Left ventricle myocardium inferior (tissue), 1 donor: ENCODE data around the gene TET1. TPM values are rescaled to one million over a fixed set of nuclear protein-coding genes. Genes with fewer than 3 reads are reported as not detected.
"Not testable (repeated sequence)": the region's sequence is repeated elsewhere in the genome, so short reads cannot be mapped to it uniquely, and the experiment has no call there.

ENCODE experiments used
- DNase-seq: peaks from one replicate; pipeline ENCODE4 v3.0.0-alpha.2; 2020
- H3K27ac ChIP-seq: fragments of 200-600 bp; replicated peaks from 2 replicates; pipeline ENCODE4 v1.8.0; 2021
- H3K27me3 ChIP-seq: fragments of 200-600 bp; 2 replicates; pipeline ENCODE4 v1.8.0; 2021; ENCODE audit warnings: low read depth
- H3K36me3 ChIP-seq: fragments of 200-600 bp; 2 replicates; pipeline ENCODE4 v1.8.0; 2021
- H3K4me1 ChIP-seq: fragments of 200-600 bp; 2 replicates; pipeline ENCODE4 v1.8.0; 2021
- H3K4me3 ChIP-seq: fragments of 200-600 bp; 2 replicates; pipeline ENCODE4 v1.8.0; 2021; ENCODE audit warnings: mild to moderate bottlenecking, moderate library complexity
- H3K9me3 ChIP-seq: fragments of 200-600 bp; replicated peaks from 2 replicates; pipeline ENCODE4 v1.8.0; 2021
- intact Hi-C: fragments of 100-400 bp; cut with micrococcal nuclease; formaldehyde crosslinking; loops from one replicate; pipeline ENCODE4 v1.11.0; 2022
- total RNA-seq: library from RNA; stranded (reverse); fragmentation: NEBNext Ultra II Directional; extraction: Animal tissue kit (Norgen Biotek cat#: 25700); gene quantifications from one replicate; pipeline ENCODE4 v1.2.1, GENCODE V29; 2021
- TF ChIP-seq, protein P1 (sequence below): fragments of 200-600 bp; IDR thresholded peaks from 2 replicates; pipeline ENCODE4 v1.8.0; 2021; ENCODE audit warnings: antibody characterized with exemption, mild to moderate bottlenecking, borderline replicate concordance
- donor health status: DM: no; HTN: yes; CAD: no; lungs with severe emphysema.

The TET1 gene
- total RNA-seq, 1 donor from 2014 or later: 2.2 TPM

DNA sequence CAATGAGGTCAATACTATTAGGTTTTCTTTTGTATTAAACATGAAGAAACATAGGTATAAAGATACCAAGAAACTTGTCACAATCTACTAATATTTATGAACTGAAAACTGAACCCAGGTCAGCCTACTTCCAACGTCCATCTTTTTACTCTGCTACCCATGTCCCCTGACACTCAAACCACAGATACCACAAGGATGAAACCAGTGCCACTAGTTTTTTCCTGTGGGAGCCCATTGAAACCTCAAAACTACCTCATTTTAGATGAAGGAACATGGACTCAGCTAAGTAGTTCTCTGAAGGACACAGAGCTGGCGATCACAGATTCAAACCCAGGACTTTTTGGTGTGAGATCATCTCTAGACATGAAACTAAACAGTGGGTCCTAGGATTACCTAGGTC lies 6.8 kb downstream of the TET1 start:
- intact Hi-C loops: no loop called here
- TF ChIP-seq, protein P1, sequence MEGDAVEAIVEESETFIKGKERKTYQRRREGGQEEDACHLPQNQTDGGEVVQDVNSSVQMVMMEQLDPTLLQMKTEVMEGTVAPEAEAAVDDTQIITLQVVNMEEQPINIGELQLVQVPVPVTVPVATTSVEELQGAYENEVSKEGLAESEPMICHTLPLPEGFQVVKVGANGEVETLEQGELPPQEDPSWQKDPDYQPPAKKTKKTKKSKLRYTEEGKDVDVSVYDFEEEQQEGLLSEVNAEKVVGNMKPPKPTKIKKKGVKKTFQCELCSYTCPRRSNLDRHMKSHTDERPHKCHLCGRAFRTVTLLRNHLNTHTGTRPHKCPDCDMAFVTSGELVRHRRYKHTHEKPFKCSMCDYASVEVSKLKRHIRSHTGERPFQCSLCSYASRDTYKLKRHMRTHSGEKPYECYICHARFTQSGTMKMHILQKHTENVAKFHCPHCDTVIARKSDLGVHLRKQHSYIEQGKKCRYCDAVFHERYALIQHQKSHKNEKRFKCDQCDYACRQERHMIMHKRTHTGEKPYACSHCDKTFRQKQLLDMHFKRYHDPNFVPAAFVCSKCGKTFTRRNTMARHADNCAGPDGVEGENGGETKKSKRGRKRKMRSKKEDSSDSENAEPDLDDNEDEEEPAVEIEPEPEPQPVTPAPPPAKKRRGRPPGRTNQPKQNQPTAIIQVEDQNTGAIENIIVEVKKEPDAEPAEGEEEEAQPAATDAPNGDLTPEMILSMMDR: no peak
- Histone ChIP-seq H3K27ac (no peak overlapping the region), H3K36me3 (no peaks in the 10 kb centered on the region), H3K27me3 (peaks cover 32% of the 10 kb centered on the region), H3K4me1 (peaks cover 12% of the 10 kb centered on the region), H3K4me3 (no peak overlapping the region), H3K9me3 (no peaks in the 10 kb centered on the region)
- no peak for DNase-seq

DNA sequence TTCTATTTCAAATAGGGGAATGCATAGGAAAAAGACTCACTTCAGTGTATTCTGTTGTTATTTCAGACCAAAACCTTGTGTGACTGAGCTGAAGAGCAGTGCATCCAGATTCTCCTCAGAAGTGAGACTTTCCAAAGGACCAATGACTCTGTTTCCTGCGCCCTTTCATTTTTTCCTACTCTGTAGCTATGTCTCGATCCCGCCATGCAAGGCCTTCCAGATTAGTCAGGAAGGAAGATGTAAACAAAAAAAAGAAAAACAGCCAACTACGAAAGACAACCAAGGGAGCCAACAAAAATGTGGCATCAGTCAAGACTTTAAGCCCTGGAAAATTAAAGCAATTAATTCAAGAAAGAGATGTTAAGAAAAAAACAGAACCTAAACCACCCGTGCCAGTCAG lies 12.0 kb downstream of the TET1 start:
- H3K4me1 ChIP-seq: no peaks in the 10 kb centered on the region
- intact Hi-C loops: no loop called here
- no peak overlapping the region for H3K27ac ChIP-seq
- H3K4me3 ChIP-seq: no peak overlapping the region
- TF ChIP-seq, protein P1: no peak
- no peaks in the 10 kb centered on the region for H3K9me3 ChIP-seq
- no peak for DNase-seq
- H3K36me3 ChIP-seq: no peaks in the 10 kb centered on the region
- H3K27me3 ChIP-seq: no peaks in the 10 kb centered on the region

DNA sequence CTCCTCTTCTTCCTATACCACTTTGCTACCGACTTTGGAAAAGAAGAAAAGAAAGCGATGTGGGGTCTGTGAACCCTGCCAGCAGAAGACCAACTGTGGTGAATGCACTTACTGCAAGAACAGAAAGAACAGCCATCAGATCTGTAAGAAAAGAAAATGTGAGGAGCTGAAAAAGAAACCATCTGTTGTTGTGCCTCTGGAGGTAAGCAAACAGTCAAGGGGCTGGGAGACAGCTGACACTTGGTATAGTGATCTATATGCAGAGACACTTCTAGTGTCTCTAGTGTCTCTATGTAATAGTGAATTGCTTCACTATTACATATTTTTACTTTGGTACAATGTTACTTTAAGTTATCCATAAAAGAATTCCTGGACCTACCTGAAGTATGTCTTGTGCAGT lies 13.9 kb downstream of the TET1 start:
- no peaks in the 10 kb centered on the region for H3K4me1 ChIP-seq

DNA sequence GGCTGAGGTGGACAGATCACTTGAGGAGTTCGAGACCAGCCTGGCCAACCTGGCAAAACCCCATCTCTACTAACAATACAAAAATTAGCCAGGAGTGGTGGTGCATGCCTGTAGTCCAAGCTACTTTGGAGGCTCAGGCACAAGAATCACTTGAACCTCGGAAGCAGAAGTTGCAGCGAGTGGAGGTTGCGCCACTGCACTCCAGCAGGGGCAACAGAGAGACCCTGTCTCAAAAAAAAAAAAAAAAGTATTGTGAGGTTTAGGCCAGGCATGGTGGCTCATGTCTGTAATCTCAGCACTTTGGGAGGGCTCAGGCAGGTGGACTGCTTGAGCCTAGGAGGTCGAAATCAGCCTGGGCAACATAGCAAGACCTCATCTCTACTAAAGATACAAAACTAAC lies 16.0 kb downstream of the TET1 start:
- Histone ChIP-seq H3K4me1 (no peaks in the 10 kb centered on the region), H3K4me3 (no peak overlapping the region), H3K9me3 (no peaks in the 10 kb centered on the region), H3K27me3 (no peaks in the 10 kb centered on the region), H3K36me3 (no peaks in the 10 kb centered on the region), H3K27ac (no peak overlapping the region)
- TF ChIP-seq, protein P1: no peak
- intact Hi-C loops: no loop called here
- no peak for DNase-seq

More for the DNA sequence above, 13.9 kb downstream of the TET1 start:
- intact Hi-C loops: no loop called here
- Histone ChIP-seq H3K9me3 (no peaks in the 10 kb centered on the region), H3K4me3 (no peak overlapping the region), H3K27me3 (no peaks in the 10 kb centered on the region), H3K27ac (no peak overlapping the region), H3K36me3 (no peaks in the 10 kb centered on the region)
- no peak for DNase-seq
- TF ChIP-seq, protein P1: no peak

DNA sequence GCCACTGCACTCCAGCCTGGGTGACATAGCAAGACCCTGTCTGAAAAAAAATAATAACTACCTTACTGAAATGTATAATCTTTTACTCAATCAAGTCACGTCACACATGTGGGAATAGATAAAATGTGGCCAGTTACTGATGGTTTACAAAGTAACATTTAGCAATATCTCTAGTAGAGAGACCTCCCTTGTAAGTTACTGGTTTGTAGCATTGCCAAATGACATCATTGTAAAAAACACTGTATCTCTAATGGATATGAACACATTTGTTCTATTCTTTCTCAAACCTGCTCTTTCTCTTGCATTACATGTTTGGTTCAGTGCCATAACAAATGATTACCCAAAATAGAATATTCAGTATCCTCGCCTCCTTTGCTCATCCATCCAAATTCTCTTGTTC lies 18.8 kb downstream of the TET1 start:
- no peaks in the 10 kb centered on the region for H3K27me3 ChIP-seq
- intact Hi-C loops: no loop called here
- DNase-seq: no peak

DNA sequence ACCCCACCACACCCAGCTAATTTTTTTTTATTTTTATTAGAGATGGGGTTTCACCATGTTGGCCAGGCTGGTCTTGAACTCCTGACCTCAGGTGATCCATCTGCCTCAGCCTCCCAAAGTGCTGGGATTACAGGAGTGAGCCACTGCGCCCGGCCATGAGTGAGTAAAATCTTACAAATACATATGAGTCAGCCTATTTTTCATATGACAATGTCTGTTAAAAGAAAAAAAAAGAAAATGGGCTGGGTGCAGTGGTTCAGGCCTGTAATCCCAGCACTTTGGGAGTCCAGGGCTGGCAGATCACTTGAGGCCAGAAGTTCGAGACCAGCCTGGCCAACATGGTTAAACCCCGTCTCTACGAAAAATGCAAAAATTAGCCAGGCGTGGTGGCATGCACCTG lies 24.1 kb downstream of the TET1 start:
- H3K4me3 ChIP-seq, H3K27ac ChIP-seq, H3K36me3 ChIP-seq, intact Hi-C loops, H3K9me3 ChIP-seq, H3K27me3 ChIP-seq, H3K4me1 ChIP-seq, DNase-seq: not testable (repeated sequence)

More for the DNA sequence above, 18.8 kb downstream of the TET1 start:
- TF ChIP-seq, protein P1: no peak
- Histone ChIP-seq H3K9me3 (no peaks in the 10 kb centered on the region), H3K36me3 (no peaks in the 10 kb centered on the region), H3K4me1 (no peaks in the 10 kb centered on the region), H3K4me3 (no peak overlapping the region), H3K27ac (no peak overlapping the region)
